Breast epithelium (tissue), 4 donors: ENCODE results near the gene OGFOD1. TPM values are rescaled to one million over a fixed set of nuclear protein-coding genes. Genes with fewer than 3 reads are reported as not detected.

Experiments used
- DNase-seq, 2 donors: peaks; one replicate each; pipeline ENCODE4 v3.0.0-alpha.2; 2019; ENCODE audit warnings: low spot score in 2 of 2
- H3K27ac ChIP-seq, 2 donors: fragments of 200-600 bp; sonication (generic) in 1 of 2; one replicate each; pipeline ENCODE4 v1.5.1; 2016 to 2019; ENCODE audit warnings: mild to moderate bottlenecking in 1 of 2
- H3K27me3 ChIP-seq, 2 donors: fragments of 200-600 bp; sonication (generic) in 1 of 2; one replicate each; pipeline versions ENCODE4 v1.5.1 to v1.6.0; 2017 to 2019; ENCODE audit warnings: control low read depth in 1 of 2, mild to moderate bottlenecking in 1 of 2
- H3K36me3 ChIP-seq: fragments of 200-600 bp; one replicate; pipeline ENCODE4 v1.5.1; 2019
- H3K4me1 ChIP-seq, 2 donors: fragments of 200-600 bp; sonication (generic); one replicate each; pipeline ENCODE4 v1.5.1; 2016 to 2019; ENCODE audit warnings: control low read depth in 1 of 2
- H3K4me3 ChIP-seq, 3 donors: fragments of 200-600 bp; sonication (generic); 1 replicate in 2 of 3; 2 replicates in 1 of 3; pipeline ENCODE4 v1.5.1; 2016 to 2019; ENCODE audit warnings: mild to moderate bottlenecking in 3 of 3, moderate library complexity in 2 of 3
- H3K9me3 ChIP-seq, 2 donors: fragments of 200-600 bp; sonication (generic) in 1 of 2; one replicate each; pipeline ENCODE4 v1.5.1; 2016 to 2019; ENCODE audit warnings: control low read depth in 1 of 2
- CTCF ChIP-seq, 3 donors: fragments of 450-650 bp; IDR thresholded peaks; one replicate each; pipeline ENCODE4 v1.5.1; 2016 to 2017; ENCODE audit warnings: antibody characterized with exemption in 3 of 3, mild to moderate bottlenecking in 3 of 3, moderate library complexity in 3 of 3
- POLR2A ChIP-seq: fragments of 450-650 bp; IDR thresholded peaks from one replicate; pipeline ENCODE4 v1.6.1; 2016; ENCODE audit warnings: antibody characterized with exemption, mild to moderate bottlenecking, moderate library complexity
- POLR2AphosphoS5 ChIP-seq, 3 donors: sonication (generic); formaldehyde crosslinking; IDR thresholded peaks; one replicate each; pipeline ENCODE4 v1.6.1; 2017; ENCODE audit warnings: antibody characterized with exemption in 3 of 3
- intact Hi-C: fragments of 100-400 bp; cut with DNase I; formaldehyde crosslinking; loops from one replicate; pipeline ENCODE4 v1.15.1; 2023; ENCODE audit warnings: low total_unique reads
- total RNA-seq, 3 donors: library from RNA; depleted of rRNA; stranded (reverse); fragments of >200 nt; gene quantifications; one replicate each; pipeline ENCODE4 v1.1.0, GENCODE V29; 2016

OGFOD1 gene
- total RNA-seq, result 10 to 100 TPM; 21.4 to 36.3 (median 25.2) TPM

GRCh38 chr16:56450986-56451752 lies at the start of gene OGFOD1, which contains the start of gene NUDT21:
OGFOD1 (plus strand) TSS chr16:56451554; CDS start chr16:56451613, 59 bp downstream.
NUDT21 (minus strand) TSS chr16:56451332; CDS start chr16:56451202, 130 bp downstream.
- intact Hi-C loops, result no loop called here
- H3K4me1 ChIP-seq, result peaks cover 6 to 19% of the 10 kb centered on the region in 2 donors
- no peaks in the 10 kb centered on the region for H3K27me3 ChIP-seq
- H3K27ac ChIP-seq, result peak within 1 kb of the TSS; percentile 76 to 90
- H3K36me3 ChIP-seq, result no peaks in the 10 kb centered on the region
- H3K9me3 ChIP-seq, result no peaks in the 10 kb centered on the region
- peak within 1 kb of the TSS; percentile 69 to 98 (median 97) for H3K4me3 ChIP-seq
- TF ChIP-seq POLR2AphosphoS5 (IDR thresholded peaks at IDR 0.05) (peak; percentile 24 to 85 (median 28)), CTCF (IDR thresholded peaks at IDR 0.05) (peak in 1 of 3 donors; percentile 10), POLR2A (peak; percentile 16)
- peak; percentile 92 to 96 for DNase-seq

GRCh38 chr16:56405977-56406672 lies 45.2 kb upstream of the OGFOD1 start:
- TF ChIP-seq CTCF (IDR thresholded peaks at IDR 0.05) (no peak), POLR2AphosphoS5 (IDR thresholded peaks at IDR 0.05) (no peak), POLR2A (no peak)
- no peak for DNase-seq
- Histone ChIP-seq H3K27ac (no peak overlapping the region), H3K4me3 (no peak overlapping the region), H3K27me3 (no peaks in the 10 kb centered on the region), H3K4me1 (no peaks in the 10 kb centered on the region), H3K9me3 (no peaks in the 10 kb centered on the region), H3K36me3 (no peaks in the 10 kb centered on the region)
- intact Hi-C loops, result no loop called here

GRCh38 chr16:56408379-56409098 lies 42.8 kb upstream of the OGFOD1 start:
- peak overlapping the region in 1 of 2 donors; percentile 21 for H3K27ac ChIP-seq
- intact Hi-C loops, result no loop called here
- H3K27me3 ChIP-seq, result no peaks in the 10 kb centered on the region
- H3K9me3 ChIP-seq, result no peaks in the 10 kb centered on the region
- no peaks in the 10 kb centered on the region for H3K36me3 ChIP-seq
- DNase-seq, result no peak
- H3K4me3 ChIP-seq, result no peak overlapping the region
- TF ChIP-seq POLR2A, result no peak
- no peak for TF ChIP-seq CTCF (IDR thresholded peaks at IDR 0.05)
- no peak for TF ChIP-seq POLR2AphosphoS5 (IDR thresholded peaks at IDR 0.05)
- no peaks in the 10 kb centered on the region for H3K4me1 ChIP-seq

GRCh38 chr16:56409195-56409594 lies 42.2 kb upstream of the OGFOD1 start:
- DNase-seq, result no peak

More at GRCh38 chr16:56409195-56409594, 42.2 kb upstream of the OGFOD1 start:
- H3K36me3 ChIP-seq, result no peaks in the 10 kb centered on the region
- H3K9me3 ChIP-seq, result no peaks in the 10 kb centered on the region
- TF ChIP-seq POLR2A (no peak), POLR2AphosphoS5 (IDR thresholded peaks at IDR 0.05) (no peak), CTCF (IDR thresholded peaks at IDR 0.05) (no peak)
- H3K4me1 ChIP-seq, result no peaks in the 10 kb centered on the region
- H3K4me3 ChIP-seq, result no peak overlapping the region
- intact Hi-C loops, result no loop called here
- peak overlapping the region in 1 of 2 donors; percentile 21 for H3K27ac ChIP-seq
- H3K27me3 ChIP-seq, result no peaks in the 10 kb centered on the region
